GM12878 (cell line): ENCODE measurements around the gene TNK1. TPM values are rescaled to one million over a fixed set of nuclear protein-coding genes. Genes with fewer than 3 reads are reported as not detected.

ENCODE experiments used
- ATAC-seq: fragments of 200-7000 bp; cut with Tn5 transposase; 3 replicates; pipeline ENCODE4 v1.9.1; 2020; ENCODE audit warnings: mild to moderate bottlenecking, moderate library complexity
- BruUV-seq: library from RNA; stranded (reverse); fragments of 400-500 nt; replicated peaks from 2 replicates; lab custom pipeline; 2021; lab: Mats Ljungman, UMichigan
- CTCF ChIA-PET: fragments of 300-600 bp; sonication (Branson Sonifier 250); formaldehyde crosslinking; extraction: SDS; loops from one replicate; lab custom pipeline; 2021; ENCODE audit warnings: inconsistent platforms; lab: Yijun Ruan, JAX
- POLR2A ChIA-PET: fragments of 350-600 bp; formaldehyde crosslinking; extraction: SDS; loops from one replicate; lab custom pipeline; 2021; ENCODE audit warnings: inconsistent platforms; lab: Charles Lee
- RAD21 ChIA-PET: fragments of 300-600 bp; sonication (Branson Sonifier 250); formaldehyde crosslinking; loops from one replicate; lab custom pipeline; 2023; ENCODE audit warnings: antibody characterized with exemption; ENCODE audit not compliant: unreplicated experiment; lab: Charles Lee
- SMC1A ChIA-PET: fragments of 300-600 bp; sonication (Branson Sonifier 250); formaldehyde crosslinking; loops from one replicate; lab custom pipeline; 2023; ENCODE audit not compliant: unreplicated experiment, uncharacterized antibody; lab: Charles Lee
- DNase-seq: peaks from one replicate; pipeline ENCODE4 v3.0.0-alpha.2; 2011; ENCODE audit warnings: low read depth, low spot score
- FAIRE-seq: peaks from 3 replicates; lab custom pipeline; 2011; peaks lifted over from hg19 to GRCh38; lab: Jason Lieb, UNC
- H2AFZ ChIP-seq: 2 replicates; pipeline ENCODE4 v1.6.0; 2011; ENCODE audit warnings: low read depth, low read length, control low read depth; ENCODE audit not compliant: control insufficient read depth
- H3K27ac ChIP-seq: 2 replicates; pipeline ENCODE4 v1.5.1; 2011; ENCODE audit warnings: control low read depth; ENCODE audit not compliant: control insufficient read depth, insufficient read depth
- H3K27me3 ChIP-seq, 2 experiments: replicated peaks in 1 of 2; 2 replicates each; pipeline versions ENCODE4 v1.6.0 to v1.6.1; 2011; ENCODE audit warnings: low read length in 1 of 2; ENCODE audit not compliant: control insufficient read depth in 2 of 2, insufficient read depth in 2 of 2
- H3K36me3 ChIP-seq, 2 experiments: 2 replicates each; pipeline ENCODE4 v1.5.1; 2011; ENCODE audit warnings: low read length in 1 of 2; ENCODE audit not compliant: control insufficient read depth in 2 of 2, insufficient read depth in 2 of 2
- H3K4me1 ChIP-seq: 2 replicates; pipeline ENCODE4 v1.6.1; 2011; ENCODE audit warnings: mild to moderate bottlenecking, low read length, moderate library complexity, mixed read lengths; ENCODE audit not compliant: control insufficient read depth, insufficient read depth
- H3K4me2 ChIP-seq: 2 replicates; pipeline ENCODE4 v1.6.0; 2011; ENCODE audit warnings: control low read depth; ENCODE audit not compliant: control insufficient read depth, insufficient read depth
- H3K4me3 ChIP-seq: fragments of 200-600 bp; sonication (generic); 2 replicates; pipeline ENCODE4 v1.5.1; 2016
- H3K79me2 ChIP-seq: 2 replicates; pipeline ENCODE4 v1.6.0; 2011; ENCODE audit warnings: low read length; ENCODE audit not compliant: control insufficient read depth, insufficient read depth
- H3K9ac ChIP-seq: 2 replicates; pipeline ENCODE4 v1.8.0; 2011; ENCODE audit warnings: low read length, control low read depth, mixed read lengths; ENCODE audit not compliant: control insufficient read depth, insufficient read depth
- H3K9me3 ChIP-seq: replicated peaks from 3 replicates; pipeline ENCODE4 v1.5.1; 2011; ENCODE audit warnings: mild to moderate bottlenecking, low read length; ENCODE audit not compliant: control insufficient read depth, insufficient read depth
- H4K20me1 ChIP-seq: 2 replicates; pipeline ENCODE4 v1.6.0; 2011; ENCODE audit not compliant: control insufficient read depth, insufficient read depth
- ASH2L ChIP-seq: fragments of 300-600, 200-600 bp; sonication (generic); IDR thresholded peaks from 2 replicates; pipeline ENCODE4 v1.6.1; 2017; ENCODE audit warnings: low read depth, mild to moderate bottlenecking, borderline replicate concordance
- E4F1 ChIP-seq: fragments of 450-650 bp; IDR thresholded peaks from 2 replicates; pipeline ENCODE4 v1.6.1; 2018; ENCODE audit warnings: borderline replicate concordance, mild to moderate bottlenecking; ENCODE audit not compliant: partially characterized antibody
- ELK1 ChIP-seq: IDR thresholded peaks from 2 replicates; pipeline ENCODE4 v1.6.1; 2012; ENCODE audit warnings: low read depth, low read length, improper control_type of control experiment
- KDM1A ChIP-seq: fragments of 200-600 bp; sonication (generic); IDR thresholded peaks from 2 replicates; pipeline ENCODE4 v1.6.1; 2016; ENCODE audit warnings: borderline replicate concordance
- NFYA ChIP-seq: IDR thresholded peaks from 2 replicates; pipeline ENCODE4 v1.6.1; 2011; ENCODE audit warnings: low read depth, mild to moderate bottlenecking, low read length, improper control_type of control experiment, borderline replicate concordance
- NFYB ChIP-seq: IDR thresholded peaks from 2 replicates; pipeline ENCODE4 v1.6.1; 2011; ENCODE audit warnings: low read depth, mild to moderate bottlenecking, low read length, improper control_type of control experiment, moderate library complexity; ENCODE audit not compliant: insufficient read depth
- NR2C2 ChIP-seq: IDR thresholded peaks from 2 replicates; pipeline ENCODE4 v1.6.1; 2011; ENCODE audit warnings: borderline replicate concordance, low read depth; ENCODE audit not compliant: control insufficient read depth, insufficient read length
- RB1 ChIP-seq: fragments of 450-650 bp; formaldehyde crosslinking; IDR thresholded peaks from 2 replicates; pipeline ENCODE4 v1.6.1; 2017; ENCODE audit warnings: mild to moderate bottlenecking, borderline replicate concordance
- SMAD1 ChIP-seq: fragments of 450-650 bp; IDR thresholded peaks from 2 replicates; pipeline ENCODE4 v1.6.1; 2018; ENCODE audit warnings: mild to moderate bottlenecking, low read depth; ENCODE audit not compliant: partially characterized antibody
- SRF ChIP-seq, 2 experiments: IDR thresholded peaks; 2 replicates each; pipeline ENCODE4 v1.6.1; 2011; ENCODE audit warnings: low read depth in 2 of 2, low read length in 2 of 2, mild to moderate bottlenecking in 1 of 2, moderate library complexity in 1 of 2
- STAT1 ChIP-seq: fragments of 450-650 bp; conservative IDR thresholded peaks from 2 replicates; pipeline ENCODE4 v1.6.1; 2014; ENCODE audit warnings: antibody characterized with exemption, mild to moderate bottlenecking
- TAF1 ChIP-seq: IDR thresholded peaks from 2 replicates; pipeline ENCODE4 v1.6.1; 2011; ENCODE audit warnings: mild to moderate bottlenecking, low read depth, low read length, borderline replicate concordance
- TCF12 ChIP-seq: IDR thresholded peaks from 2 replicates; pipeline ENCODE4 v1.6.1; 2011; ENCODE audit warnings: low read depth, mild to moderate bottlenecking, low read length
- ZBED1 ChIP-seq: IDR thresholded peaks from 2 replicates; pipeline ENCODE4 v1.6.1; 2016; ENCODE audit warnings: borderline replicate concordance
- ZNF24 ChIP-seq: fragments of 450-650 bp; IDR thresholded peaks from 2 replicates; pipeline ENCODE4 v1.6.1; 2017; ENCODE audit warnings: antibody characterized with exemption, mild to moderate bottlenecking
- ZNF622 ChIP-seq: fragments of 450-650 bp; IDR thresholded peaks from 2 replicates; pipeline ENCODE4 v1.6.1; 2017; ENCODE audit warnings: mild to moderate bottlenecking, inconsistent platforms
- WGBS: methylation state at CpG from one replicate; pipeline ENCODE4 v1.1.6; 2016; ENCODE audit warnings: low lambda C conversion rate; ENCODE audit not compliant: insufficient replicate concordance, insufficient coverage; ENCODE audit errors: missing lambda C conversion rate; 5-methylcytosine and 5-hydroxymethylcytosine counted together
- in situ Hi-C: fragments of 300-500 bp; cut with MboI; formaldehyde crosslinking; loops from 9 replicates; pipeline ENCODE4 v1.14.3; 2018; ENCODE audit warnings: mixed read lengths
- intact Hi-C: fragments of 100-400 bp; cut with micrococcal nuclease; formaldehyde crosslinking; loops from one replicate; pipeline ENCODE4 v1.14.2; 2022; ENCODE audit not compliant: unreplicated experiment
- polyA plus RNA-seq, 11 experiments: library from polyadenylated mRNA; depleted of rRNA in 4 of 11; unstranded in 6 of 11; stranded (reverse) in 5 of 11; fragments of >200 nt; fragmentation: Nextera tagmentation in 4 of 11; fragmentation: Illumina TruSeq in 1 of 11; extraction: Ambion mirVana in 4 of 11; extraction: Trizol in 1 of 11; gene quantifications; 1 replicate in 1 of 11; 2 replicates in 10 of 11; pipeline versions ENCODE4 v1.2.1 to v1.2.3, GENCODE V29; 2011 to 2016; ENCODE audit warnings: inconsistent platforms in 2 of 11, missing spikeins in 2 of 11, low read depth in 1 of 11
- total RNA-seq, 4 experiments: library from RNA; depleted of rRNA in 3 of 4; stranded (reverse); fragments of >200 nt in 3 of 4; fragmentation: Illumina TruSeq in 1 of 4; extraction: Trizol in 1 of 4; gene quantifications; 2 replicates each; pipeline versions ENCODE4 v1.2.1 to v1.2.3, GENCODE V29; 2013 to 2021

Gene TNK1
- total and polyA plus RNA-seq, 10 of the 15 experiments (the other 5 are each of a cell fraction or from before 2014, with no cell fraction given), result 0.06 to 2.5 (median 0.70) TPM

- TF ChIP-seq ZBED1 (no peak), NR2C2 (no peak), KDM1A (no peak)
Observed at GRCh38 chr17:7436556-7437368, 55.9 kb downstream of the TNK1 start (continued).

GRCh38 chr17:7437369-7437863 is 56.5 kb downstream of the TNK1 start:
- RAD21 ChIA-PET, result interaction anchor here (0.8 to 3.0 kb wide), 11 partner anchors 34 to 250 kb away, joined by 3 to 21 read pairs (median 5); partner anchors contain the start of genes CD68, MPDU1, POLR2A and TMEM256
- SMC1A ChIA-PET, result interaction anchor here (1.3 to 3.4 kb wide), 3 partner anchors 82 to 124 kb away, joined by 5 to 35 read pairs (median 5); partner anchors contain the start of gene TNFSF13
- H3K4me2 ChIP-seq, result peak overlapping the region; percentile 85
- no peak for TF ChIP-seq ASH2L
- TF ChIP-seq TAF1, result no peak
- TF ChIP-seq SRF (IDR thresholded peaks at IDR 0.05; ENCODE audit: low read depth in 2 of 2, low read length in 2 of 2), result no peak
- no peak for TF ChIP-seq ZNF24
- no peak for TF ChIP-seq ELK1
- no peak for TF ChIP-seq TCF12
- no peak for TF ChIP-seq SMAD1
- no peak for TF ChIP-seq STAT1
- no peak for TF ChIP-seq NFYA
- TF ChIP-seq NFYB, result no peak
- no peak for TF ChIP-seq RB1
- no peak for TF ChIP-seq ZNF622
- no peak for TF ChIP-seq E4F1

More at GRCh38 chr17:7437369-7437863, 56.5 kb downstream of the TNK1 start:
- Histone ChIP-seq H3K4me3 (peak overlapping the region; percentile 33; the same call in 1 of the 2 replicates), H4K20me1 (no peaks in the 10 kb centered on the region), H3K27me3 (peaks cover 0 to 4% of the 10 kb centered on the region in 2 experiments; a peak in 2 of 4 replicates), H3K9me3 (no peaks in the 10 kb centered on the region), H3K79me2 (peaks cover 6% of the 10 kb centered on the region), H3K36me3 (no peaks in the 10 kb centered on the region), H2AFZ (no peak overlapping the region), H3K27ac (no peak overlapping the region), H3K4me1 (peaks cover 29% of the 10 kb centered on the region), H3K9ac (no peak overlapping the region)
- intact Hi-C loops (loop anchor here (5.0 to 10.0 kb wide), 4 partner anchors 35 to 393 kb away; partner anchors contain the start of genes KCTD11, SENP3, SLC16A11 and TMEM256), in situ Hi-C loops (no loop called here)
- DNase-seq (no peak), ATAC-seq (no peak), FAIRE-seq (no peak)
- ChIA-PET POLR2A (interaction anchor here (1.3 to 8.2 kb wide), 6 partner anchors 8 to 81 kb away, joined by 3 to 63 read pairs (median 10); partner anchors contain the start of genes CHRNB1, POLR2A and ZBTB4), CTCF (interaction anchor here (0.7 to 3.4 kb wide), 18 partner anchors 9 to 973 kb away, joined by 3 to 58 read pairs (median 6); partner anchors contain the start of genes ACAP1, CD68, CHRNB1 and POLR2A)
- WGBS, result 70% methylated on average over 30 of the region's 31 CpGs
- no TSS peak for BruUV-seq
